H54 (cell line): ENCODE results near the gene MRC2.

Source experiments
- DNase-seq: peaks from one replicate; pipeline ENCODE4 v3.0.0; 2011; ENCODE audit warnings: low spot score, mixed read lengths; ENCODE audit not compliant: insufficient read length
- FAIRE-seq: peaks from 3 replicates; lab custom pipeline; 2011; peaks lifted over from hg19 to GRCh38; lab: Jason Lieb, UNC
- POLR2A ChIP-seq: IDR thresholded peaks from 2 replicates; pipeline ENCODE4 v1.6.1; 2011; ENCODE audit warnings: low read depth, mild to moderate bottlenecking, low read length

The MRC2 gene

GRCh38 chr17:62666801-62667591, 39.5 kb downstream of the MRC2 start:
- DNase-seq (no peak), FAIRE-seq (no peak)
- no peak for TF ChIP-seq POLR2A

GRCh38 chr17:62668091-62668804, 40.8 kb downstream of the MRC2 start:
- TF ChIP-seq POLR2A, result no peak
- DNase-seq, result no peak
- no peak for FAIRE-seq

- DNase-seq (no peak), FAIRE-seq (no peak)
Measured at GRCh38 chr17:62670202-62670821, 42.8 kb downstream of the MRC2 start.

DNA sequence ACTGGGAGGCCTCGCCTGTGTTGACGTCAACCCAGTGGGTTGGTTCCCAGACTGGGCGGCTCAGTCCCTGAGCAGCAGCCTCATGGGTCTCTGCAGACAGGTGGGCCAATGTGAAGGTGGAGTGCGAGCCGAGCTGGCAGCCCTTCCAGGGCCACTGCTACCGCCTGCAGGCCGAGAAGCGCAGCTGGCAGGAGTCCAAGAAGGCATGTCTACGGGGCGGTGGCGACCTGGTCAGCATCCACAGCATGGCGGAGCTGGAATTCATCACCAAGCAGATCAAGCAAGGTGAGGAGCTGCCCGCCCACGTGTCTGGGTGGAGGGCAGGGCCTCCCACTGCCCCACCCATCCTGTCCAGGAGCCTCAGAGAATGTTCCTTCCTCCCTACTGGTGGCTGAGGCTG, 44.1 kb downstream of the MRC2 start:
- no peak for DNase-seq
- TF ChIP-seq POLR2A, result no peak
- FAIRE-seq, result no peak

More at GRCh38 chr17:62670202-62670821, 42.8 kb downstream of the MRC2 start:
- TF ChIP-seq POLR2A, result no peak

DNA sequence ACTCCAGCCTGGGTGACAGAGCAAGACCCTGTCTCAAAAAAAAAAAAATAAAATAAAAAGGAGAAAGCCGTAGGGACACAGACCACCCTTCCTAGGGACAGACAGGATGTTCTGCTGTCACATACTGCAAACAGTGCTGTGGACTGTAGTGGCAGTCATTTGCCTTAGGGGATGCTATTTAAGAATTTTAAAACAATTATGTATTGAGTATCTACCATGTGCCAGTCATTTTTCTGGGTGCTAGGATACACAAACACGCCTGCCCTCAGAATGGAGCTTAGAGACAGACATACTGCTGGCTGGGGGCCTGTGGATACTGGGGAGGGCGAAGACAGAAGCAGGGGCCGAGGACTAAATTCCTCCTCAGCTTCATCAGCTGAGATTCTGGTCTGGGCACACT, 45.5 kb downstream of the MRC2 start:
- FAIRE-seq (no peak), DNase-seq (no peak)
- no peak for TF ChIP-seq POLR2A

GRCh38 chr17:62673614-62674362, 46.3 kb downstream of the MRC2 start:
- no peak for FAIRE-seq
- DNase-seq, result no peak
- no peak for TF ChIP-seq POLR2A

DNA sequence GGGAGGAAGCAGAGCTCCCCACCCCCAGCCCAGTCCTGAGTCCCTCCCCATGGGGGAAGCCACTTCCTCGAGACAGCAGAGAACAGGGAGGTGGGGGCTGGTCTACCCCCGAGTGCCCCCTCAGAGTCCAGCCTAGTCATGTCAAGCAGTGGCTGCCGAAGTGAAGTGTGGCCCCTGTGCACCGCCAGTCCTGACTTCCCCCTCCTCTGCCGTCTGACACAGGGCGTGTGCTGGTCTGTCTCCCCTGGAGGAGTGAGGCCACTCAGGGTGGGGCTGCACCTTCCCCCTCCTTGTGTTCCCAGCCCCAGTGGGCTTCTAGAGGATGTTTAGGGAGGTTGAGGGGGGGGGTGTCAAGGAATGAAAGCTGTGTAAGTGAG, 46.9 kb downstream of the MRC2 start:
- DNase-seq (no peak), FAIRE-seq (no peak)
- no peak for TF ChIP-seq POLR2A

GRCh38 chr17:62674841-62675240, 47.4 kb downstream of the MRC2 start:
- FAIRE-seq, result no peak
- no peak for TF ChIP-seq POLR2A
- DNase-seq, result no peak

DNA sequence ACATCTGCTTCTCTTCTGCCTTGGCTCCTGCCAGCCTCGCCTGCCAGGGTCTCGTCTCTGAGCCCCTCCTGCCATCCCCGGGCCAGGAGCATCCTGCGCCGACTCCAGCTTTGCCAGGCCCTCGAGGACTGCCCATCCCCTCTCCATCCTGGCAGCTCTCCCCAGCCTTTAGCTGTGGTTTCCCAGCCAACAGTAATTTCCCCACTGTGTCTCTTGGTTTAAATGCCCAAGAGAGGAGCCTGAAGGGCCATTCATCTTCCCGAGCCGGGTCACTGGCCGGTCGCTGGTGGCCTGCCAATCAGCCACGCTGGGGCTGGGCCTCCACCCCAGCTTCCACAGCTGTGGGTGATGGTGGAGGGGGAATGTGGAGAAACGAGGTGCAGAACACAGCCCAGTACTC, 47.8 kb downstream of the MRC2 start:
- FAIRE-seq (no peak), DNase-seq (no peak)
- TF ChIP-seq POLR2A, result no peak

DNA sequence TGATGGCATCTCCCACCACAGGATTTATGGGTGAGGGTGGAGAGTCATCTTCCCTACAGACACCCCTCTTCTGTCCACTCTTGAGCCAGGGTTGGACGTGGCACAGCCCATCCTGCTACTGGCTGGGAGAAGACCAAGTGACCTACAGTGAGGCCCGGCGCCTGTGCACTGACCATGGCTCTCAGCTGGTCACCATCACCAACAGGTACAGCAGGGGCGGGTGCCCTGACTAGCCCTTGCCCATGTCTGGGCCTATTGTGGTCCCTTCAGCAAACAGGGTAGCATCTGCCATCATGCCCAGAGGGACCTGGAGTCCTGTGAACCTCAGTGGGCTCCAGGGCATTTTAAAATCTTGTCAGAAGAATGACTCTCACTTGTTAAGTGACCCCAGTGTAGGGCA, 48.2 kb downstream of the MRC2 start:
- FAIRE-seq, result no peak
- TF ChIP-seq POLR2A, result no peak
- DNase-seq, result no peak

GRCh38 chr17:62676231-62676943, 48.9 kb downstream of the MRC2 start:
- no peak for FAIRE-seq
- TF ChIP-seq POLR2A, result no peak
- DNase-seq, result no peak

DNA sequence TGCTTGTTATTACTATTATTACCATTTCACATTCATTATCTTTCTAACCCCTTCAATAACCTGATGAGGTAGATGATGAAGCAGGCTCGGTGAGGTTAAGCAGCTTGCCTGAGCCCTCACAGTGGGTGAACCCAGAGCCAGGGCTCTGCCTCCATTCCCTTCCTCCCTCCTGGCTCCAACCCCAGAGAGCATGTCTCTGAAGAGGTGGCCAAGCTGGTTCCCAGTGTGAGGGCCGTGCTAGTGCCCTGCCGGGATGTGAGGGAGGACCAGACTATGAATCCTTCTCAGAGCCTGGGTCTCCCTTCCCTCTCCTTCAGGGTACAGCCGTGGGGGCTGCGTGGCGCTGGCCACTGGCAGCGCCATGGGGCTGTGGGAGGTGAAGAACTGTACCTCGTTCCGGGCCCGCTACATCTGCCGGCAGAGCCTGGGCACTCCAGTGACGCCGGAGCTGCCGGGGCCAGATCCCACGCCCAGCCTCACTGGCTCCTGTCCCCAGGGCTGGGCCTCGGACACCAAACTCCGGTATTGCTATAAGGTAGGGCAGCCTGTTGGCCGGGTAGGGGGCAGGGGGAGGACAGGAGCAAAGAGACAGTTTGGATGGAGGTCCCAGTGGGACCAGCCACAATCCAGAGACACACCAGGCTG, 49.6 kb downstream of the MRC2 start:
- no peak for TF ChIP-seq POLR2A
- FAIRE-seq (no peak), DNase-seq (no peak)
